ENCODE measurements around the gene AMIGO1.
"Not testable (repeated sequence)": the region's sequence is repeated elsewhere in the genome, so short reads cannot be mapped to it uniquely, and the experiment has no call there.

Gene AMIGO1

DNA sequence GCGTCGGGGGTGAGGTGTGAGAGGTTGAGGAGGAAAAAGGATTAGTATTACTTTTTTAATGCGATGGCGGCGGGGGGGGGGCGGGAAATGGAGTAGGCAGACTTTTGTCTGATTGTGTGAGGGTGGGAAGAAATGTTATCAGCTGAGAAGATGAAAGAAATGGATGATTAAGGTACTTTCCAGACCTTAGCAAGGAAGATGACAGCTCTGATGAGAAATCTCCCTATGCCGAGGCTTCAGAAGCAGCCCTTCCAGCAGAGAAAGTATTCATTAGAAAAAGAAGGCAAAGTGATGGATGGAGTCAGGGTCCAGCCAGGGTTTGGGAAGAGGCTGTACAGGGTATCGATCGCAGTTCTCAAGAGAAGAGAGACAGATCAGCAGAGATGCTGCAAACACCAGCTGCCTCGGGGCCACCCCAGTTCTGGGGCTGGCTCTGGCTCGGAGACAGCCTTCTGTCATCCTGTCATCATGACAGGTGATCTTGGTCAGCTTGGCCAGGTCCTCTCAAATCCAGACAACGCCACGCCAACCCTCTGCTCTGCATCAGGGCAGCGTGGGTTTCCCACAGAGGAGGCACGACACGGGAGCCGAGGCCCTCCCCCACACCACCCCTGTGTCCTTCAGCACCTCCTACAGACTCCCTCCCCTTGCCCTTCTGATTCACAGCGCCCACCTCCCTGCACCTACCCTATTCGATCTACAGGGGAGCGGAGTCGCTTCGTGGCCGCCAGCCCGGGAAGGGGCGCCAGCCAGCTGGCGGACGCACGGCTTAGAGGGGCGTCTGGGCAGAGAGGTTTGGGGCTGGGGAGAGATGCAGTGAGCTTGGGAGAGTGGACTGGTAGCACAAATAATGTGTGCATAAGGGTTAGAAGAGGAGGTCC, 26.5 kb downstream of the AMIGO1 start:
- DNase-seq = peak; percentile 51

DNA sequence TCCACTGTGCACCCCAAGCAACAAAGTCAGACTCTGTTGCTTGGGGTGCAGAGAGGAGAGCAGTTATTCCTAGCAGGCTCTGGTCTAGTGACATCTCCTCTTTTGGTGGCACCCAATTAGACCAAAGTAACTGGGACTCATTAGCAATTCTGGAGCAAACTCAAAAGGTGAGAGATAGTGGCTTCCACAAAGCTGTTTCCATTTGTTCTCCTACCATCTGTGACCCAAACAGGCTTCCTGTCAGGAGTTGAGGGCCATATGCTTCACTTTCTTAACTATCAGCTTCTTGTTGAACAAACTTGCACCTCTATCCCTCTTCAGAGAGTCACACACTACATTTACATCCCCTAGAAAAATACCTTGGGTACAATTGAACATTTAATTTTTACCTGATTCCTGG, 27.3 kb downstream of the AMIGO1 start:
- DNase-seq = no peak

DNA sequence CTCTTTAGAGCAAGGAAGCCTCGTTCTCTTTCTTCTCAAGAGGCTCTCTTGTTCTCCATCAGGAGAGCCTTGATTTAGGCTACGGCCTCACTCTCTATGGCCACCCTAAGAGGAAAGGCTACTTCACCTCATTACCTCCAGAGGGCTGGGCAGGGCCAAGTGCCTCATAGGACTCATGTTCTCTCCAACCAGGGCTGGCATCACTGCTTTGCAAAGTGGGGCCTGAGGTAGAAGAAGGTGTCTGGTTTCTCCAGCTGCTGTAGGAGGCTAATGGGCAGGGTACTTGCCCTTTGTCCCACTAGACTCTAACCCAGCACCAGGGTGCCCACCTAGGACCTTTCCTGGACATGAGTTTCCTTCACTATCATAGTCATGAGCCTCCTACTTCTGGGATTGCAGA, 27.9 kb downstream of the AMIGO1 start:
- DNase-seq = no peak

DNA sequence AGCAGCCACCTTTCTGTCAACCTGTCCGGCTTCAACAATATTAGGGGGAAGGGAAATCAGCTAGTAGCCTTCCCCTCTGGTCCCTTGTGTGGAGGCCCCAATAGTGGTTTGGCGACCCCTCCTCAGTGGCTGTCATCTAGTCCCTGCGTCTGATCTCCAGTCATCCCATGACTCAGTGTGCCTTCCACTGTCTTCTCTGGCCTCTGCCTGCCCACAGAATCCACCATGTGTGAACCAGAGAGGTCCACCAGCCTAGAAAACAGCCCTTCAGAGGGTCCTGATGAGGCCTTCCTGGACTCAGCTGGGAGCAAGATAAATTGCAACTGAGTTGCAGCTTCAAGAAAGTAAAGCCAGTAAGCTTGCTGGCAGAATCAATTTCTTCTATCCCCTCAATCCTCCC, 29.6 kb downstream of the AMIGO1 start:
- no peak for DNase-seq

DNA sequence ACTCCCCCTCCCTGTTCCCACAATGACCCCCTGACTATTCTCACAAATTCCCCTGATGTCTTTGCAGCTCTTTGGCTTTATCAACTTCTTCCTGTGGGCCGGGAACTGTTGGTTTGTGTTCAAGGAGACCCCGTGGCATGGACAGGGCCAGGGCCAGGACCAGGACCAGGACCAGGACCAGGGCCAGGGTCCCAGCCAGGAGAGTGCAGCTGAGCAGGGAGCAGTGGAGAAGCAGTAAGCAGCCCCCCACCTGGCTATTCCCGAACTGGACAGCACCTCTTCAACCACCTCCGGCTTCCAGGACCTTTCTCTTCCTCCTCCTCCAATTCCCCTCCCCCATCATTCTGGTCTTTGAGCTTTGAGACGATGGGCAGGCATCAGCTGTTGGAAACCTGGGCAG, 30.2 kb downstream of the AMIGO1 start:
- DNase-seq = no peak

DNA sequence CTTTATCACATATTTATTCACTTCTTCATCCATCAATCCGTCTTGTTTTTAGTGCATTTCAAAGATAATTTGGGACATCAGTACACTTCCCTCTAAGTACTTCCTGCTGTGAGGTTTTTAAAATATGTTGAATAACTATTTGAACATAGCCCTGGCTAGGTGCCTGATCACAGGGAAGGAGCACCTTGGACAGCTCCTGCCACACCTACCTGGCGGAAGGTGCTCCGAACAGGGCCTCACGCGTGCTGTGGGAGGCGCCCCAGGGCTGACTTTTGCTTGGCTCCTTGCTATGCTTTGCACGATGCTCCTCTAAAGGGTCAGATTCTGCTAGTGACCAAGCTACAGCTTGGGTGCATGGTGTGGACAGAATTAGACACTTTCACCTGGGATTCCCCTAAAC, 30.7 kb downstream of the AMIGO1 start:
- DNase-seq = no peak

DNA sequence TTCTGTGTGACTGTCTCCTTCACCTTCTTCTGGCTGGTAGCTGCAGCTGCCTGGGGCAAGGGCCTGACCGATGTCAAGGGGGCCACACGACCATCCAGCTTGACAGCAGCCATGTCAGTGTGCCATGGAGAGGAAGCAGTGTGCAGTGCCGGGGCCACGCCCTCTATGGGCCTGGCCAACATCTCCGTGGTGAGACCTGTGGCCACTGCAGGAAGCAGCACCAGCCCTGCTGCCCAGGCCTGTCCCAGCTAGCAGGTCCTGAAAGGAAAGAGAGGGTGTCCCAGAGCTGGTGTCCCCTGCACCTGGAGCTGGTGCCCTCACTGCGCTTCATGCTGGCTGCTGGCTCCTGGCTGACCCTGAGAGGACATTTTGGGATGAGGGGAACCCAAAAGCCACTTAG, 31.7 kb downstream of the AMIGO1 start:
- DNase-seq = no peak

DNA sequence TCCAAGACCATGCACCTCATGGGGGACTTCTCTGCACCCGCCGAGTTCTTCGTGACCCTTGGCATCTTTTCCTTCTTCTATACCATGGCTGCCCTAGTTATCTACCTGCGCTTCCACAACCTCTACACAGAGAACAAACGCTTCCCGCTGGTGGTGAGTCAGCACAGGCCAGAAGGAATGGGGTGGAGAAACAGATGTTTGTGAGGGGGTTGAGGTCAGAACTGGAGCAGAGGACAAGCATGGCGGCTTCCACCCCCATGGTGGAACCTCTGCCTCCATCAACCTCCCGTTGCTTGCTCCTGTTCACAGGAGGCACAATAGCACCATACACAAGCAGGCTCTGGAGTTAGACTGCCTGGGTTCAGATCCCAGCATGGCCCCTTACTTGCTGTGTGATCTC, 32.7 kb downstream of the AMIGO1 start:
- DNase-seq = no peak

DNA sequence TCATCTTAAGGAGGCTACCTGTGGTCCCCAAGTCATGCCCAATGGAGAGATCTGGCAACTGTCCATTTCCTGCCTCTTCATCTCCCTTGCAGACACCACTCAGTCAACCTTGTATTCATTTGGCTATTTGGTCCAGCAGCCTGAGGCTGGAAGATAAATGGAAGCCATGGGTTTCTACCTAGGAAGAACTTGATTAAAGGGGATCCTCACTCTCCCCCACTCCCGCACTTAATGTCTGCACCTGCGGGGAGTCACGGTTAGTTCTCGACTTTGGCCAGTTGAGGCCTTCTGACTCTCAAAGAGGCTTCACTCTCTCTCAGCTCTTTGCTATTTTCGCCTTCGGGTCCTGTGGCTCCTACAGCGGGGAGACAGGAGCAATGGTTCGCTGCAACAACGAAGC, 34.3 kb downstream of the AMIGO1 start:
- no peak for DNase-seq

DNA sequence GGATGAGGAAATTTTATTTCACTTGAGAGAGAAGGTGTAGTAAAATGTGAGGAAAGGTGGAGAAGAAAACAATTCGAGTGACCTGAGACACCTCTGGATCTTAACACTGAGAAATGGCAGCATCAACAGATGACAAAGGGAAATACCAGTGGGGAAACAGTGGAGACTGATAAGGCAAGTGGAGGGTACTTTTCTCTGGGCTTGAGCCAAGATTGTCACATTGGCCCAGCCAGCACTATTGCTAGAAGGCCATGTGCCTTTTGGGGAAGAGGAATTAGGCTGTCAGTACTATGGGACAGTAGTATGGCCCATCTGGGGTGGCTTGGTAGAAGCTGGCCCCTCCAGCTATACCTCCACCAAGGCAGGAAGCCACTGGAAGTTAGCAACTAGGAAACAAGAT, 34.8 kb downstream of the AMIGO1 start:
- no peak for DNase-seq

DNA sequence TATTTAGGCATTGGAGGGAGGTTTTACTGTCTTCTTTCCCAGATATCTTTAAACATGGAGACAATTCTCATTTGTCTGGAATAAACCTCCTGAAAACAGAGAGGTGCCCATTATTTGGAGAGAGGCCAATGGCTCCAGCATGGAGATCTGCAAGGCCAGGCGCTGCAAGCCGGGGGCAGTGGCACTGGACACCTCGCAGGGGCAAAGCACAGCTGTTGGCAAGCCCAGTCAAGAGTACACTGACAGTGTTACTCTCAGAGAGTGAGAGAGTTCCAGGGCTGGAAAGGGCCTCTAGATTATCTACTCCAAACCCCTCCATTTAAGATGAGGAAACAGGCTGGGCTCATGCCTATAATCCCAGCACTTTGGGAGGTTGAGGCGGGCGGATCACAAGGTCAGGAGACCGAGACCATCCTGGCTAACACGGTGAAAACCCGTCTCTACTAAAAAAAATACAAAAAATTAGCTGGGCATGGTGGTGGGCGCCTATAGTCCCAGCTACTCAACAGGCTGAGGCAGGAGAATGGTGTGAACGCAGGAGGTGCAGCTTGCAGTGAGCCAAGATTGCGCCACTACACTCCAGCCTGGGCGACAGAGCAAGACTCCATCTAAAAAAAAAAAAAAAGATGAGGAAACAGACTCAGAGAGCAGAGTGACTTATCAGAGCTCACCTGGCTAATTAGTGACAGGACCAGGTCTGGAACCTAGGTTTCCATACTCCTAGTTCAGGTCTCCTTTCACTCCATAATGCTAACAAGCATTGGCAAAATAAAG, 36.1 kb downstream of the AMIGO1 start:
- DNase-seq = not testable (repeated sequence)

DNA sequence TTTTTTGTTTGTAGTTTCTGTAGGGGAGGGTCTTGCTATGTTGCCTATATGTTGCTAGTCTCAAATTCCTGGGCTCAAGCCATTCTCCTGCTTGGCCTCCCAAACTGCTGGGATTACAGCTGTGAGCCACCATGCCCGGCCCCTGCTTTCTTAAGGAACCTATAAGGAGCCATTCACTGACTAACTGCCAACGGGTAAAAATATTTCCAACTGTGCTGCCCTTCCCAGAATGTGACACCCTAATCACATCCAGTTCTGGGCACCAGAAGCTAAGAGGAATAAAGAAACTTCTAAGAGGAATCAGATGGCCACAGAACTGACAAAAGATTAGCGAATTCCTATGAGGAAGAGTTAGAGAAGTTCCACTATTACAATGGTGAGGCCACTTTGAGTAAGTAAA, 36.7 kb downstream of the AMIGO1 start:
- no peak for DNase-seq

DNA sequence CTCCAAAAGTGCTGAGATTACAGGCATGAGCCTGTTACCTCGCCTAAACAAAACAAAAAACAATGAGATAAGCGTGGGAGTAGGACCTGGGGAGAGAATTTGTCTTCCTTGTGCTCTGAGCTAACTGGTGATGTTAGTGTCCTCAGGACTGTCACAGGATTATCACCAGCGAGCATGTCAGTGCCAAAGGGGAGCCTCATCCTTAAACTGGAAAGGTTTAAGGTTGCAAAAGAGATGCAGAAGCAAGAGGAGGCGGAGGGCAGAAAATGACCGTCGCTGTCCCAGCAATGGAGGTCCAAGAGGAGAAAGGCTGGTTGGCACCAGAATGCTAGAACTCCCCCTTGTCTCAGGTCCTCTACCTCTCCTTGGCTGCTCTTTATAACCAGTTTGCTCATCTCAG, 39.3 kb downstream of the AMIGO1 start:
- no peak for DNase-seq

DNA sequence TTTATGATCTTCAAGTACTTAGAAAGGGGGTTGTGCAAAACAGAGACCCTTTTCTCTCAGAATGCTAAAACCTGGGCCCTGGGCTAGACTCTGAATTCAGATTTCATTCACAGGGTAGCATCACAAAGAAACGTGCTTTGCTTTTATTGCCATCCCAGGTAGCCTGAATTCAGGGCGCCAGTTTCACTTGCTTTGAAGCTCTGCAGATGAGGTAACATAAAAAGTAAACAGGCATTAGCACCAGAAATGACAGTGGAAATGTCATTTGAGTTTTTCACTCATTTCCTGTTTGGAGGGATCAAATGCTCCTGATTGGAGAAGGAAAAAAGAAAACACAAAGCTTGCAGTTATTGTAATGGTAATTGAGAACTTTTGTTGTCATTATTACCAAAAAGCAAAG, 40.6 kb downstream of the AMIGO1 start:
- no peak for DNase-seq

DNA sequence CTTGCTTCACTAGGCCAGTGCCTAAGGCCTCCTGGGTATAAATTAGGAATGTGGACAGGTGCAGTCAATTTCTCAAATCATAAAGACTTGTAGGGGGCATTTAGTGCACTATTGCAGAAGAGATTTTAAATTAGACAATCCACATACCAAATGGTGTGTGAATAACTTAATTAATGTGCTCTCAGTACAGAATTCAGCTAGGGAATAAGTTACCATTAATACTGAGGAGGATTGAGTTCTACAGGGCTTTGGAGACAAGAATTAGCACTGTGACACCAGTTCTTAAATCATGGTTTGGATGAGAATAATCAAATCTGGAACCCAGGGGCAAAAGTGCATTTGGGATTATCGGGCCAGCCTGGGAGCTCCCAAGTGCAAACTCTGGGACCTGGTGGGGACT, 41.5 kb downstream of the AMIGO1 start:
- no peak for DNase-seq

DNA sequence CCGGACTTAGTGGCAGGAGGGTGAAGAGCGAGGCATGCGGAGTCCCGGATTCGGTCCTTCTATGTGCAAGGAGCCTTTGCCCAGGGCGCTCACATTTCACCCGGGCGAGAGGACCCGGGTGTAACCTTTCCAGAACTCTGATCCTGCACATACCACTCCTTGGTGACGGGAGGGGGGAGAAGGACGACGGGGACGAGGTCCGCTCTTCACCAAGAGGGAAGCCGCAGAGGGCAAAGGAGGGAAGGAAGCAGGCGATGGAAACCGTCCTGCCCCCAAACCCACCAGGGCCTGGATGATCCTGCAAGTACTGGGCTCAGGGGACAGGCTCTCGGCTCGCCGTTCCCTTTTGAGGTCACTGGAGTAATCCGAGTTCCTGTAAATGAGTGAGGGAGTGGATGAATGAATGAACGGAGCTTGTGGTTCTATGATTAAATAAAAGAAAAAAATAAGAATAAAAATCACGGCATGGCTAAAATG, 42.2 kb downstream of the AMIGO1 start:
- DNase-seq = no peak

DNA sequence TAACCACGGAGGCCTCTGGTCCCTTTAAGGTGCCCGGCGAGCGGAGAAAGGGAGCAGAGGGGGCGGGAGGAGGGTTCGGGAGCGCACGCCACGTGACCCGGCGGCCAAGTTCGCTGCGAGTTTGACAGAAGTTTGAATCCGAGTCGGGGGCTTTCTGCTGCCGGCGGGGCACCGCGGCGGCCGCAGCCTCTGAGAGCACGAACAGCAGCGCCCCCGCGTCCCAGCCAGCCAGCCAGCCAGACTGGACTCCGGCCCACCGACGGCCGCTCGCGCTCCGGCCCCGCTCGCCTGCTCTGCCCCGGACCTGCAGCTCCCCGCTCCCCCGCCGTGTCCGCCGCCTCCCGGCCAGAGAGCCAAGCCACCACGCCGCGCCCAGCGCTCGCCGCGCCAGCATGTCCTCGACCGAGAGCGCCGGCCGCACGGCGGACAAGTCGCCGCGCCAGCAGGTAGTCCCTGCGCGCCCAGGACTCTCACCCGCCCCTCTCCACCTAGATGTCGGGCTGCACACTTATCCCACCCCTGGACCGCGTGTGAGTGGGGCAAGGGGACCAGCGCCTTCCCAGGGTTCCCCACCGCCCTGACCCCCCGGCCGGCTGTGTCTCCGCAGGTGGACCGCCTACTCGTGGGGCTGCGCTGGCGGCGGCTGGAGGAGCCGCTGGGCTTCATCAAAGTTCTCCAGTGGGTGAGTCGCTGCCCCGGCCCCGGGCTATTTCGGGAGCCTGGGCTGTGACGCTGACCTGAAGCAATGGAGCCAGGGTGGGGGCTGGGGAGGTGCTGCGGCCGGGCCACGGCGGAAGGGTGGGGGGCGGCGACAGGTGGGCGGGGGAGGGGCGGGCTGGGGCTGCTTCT, 42.9 kb downstream of the AMIGO1 start, which contains the start of gene SYPL2:
Gene SYPL2, plus strand, starts transcription at position 95 of the 849 bp plus-strand sequence. Its CDS starts 298 bp downstream, at position 393.
- no peak for DNase-seq

DNA sequence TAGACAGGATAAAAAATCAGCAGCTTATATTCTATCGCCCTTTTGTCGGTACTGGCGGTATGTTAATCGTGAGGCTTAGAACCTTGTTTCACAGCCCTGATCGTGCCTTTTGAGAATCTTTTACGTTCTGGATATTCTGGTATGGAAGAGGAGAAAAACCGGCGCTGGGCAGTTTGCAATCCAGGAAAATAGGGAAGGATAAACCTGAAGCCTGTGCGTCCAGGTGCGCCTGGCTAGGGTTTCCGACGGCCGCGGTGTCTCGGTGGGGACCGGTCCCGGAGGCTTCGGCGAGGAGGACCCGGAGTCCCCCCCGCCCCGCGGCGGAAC, 43.4 kb downstream of the AMIGO1 start:
- DNase-seq = no peak

DNA sequence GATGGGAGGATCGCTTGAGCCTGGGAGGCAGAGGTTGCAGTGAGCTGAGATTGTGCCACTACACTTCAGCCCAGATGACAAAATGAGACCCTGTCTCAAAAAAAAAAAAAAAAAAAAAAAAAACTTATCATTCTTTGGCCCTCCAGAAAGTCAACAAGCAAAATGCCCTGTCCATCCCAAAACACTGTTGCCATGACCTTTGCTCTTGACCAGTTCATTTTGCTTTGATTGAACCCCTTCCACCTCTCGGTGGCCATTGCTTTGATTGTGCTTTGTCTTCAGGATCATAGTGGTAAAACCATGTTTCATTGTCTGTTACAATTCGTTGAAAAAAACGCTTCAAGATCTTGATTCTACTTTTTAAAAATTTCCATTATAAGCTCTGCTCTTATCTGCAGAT, 51.7 kb downstream of the AMIGO1 start:
- no peak for DNase-seq

DNA sequence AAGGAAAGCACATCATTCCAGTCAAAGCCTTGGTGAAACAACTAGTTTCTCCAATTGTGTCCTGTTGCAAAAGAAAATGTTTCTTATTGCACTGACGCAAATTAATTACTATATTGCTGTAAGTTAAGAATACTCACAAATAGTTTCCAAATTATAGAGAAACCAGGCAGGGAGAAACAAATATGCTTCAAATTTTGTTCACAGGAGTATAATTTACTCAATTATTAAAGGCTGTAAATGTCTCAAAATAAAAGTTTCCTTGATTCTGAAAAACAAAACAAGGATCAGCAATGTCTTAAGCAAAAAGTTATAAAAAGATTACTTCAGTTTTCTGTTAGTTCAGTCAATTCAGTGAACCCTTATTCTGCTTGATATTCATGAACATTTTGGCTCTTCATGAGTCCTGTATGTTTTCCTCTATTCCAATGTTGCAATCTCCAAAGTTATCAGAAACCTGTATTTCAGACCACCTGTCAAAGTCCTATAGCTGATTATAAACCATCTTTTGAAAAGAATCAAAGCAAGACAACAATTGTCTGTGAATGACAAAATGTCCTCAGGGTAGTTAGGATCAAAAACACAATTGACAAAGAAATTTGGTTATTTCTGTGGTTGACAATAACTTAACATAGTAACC, 54.9 kb downstream of the AMIGO1 start:
- no peak for DNase-seq
